ENCODE data around the gene ZNF22.

GRCh38 chr10:45015590-45015989 lies 14.9 kb downstream of the ZNF22 start:
- TF ChIP-seq EZH2 (IDR thresholded peaks at IDR 0.05) (no peak), EZH2phosphoT487 (IDR thresholded peaks at IDR 0.05) (no peak)
- TF ChIP-seq, protein P1, sequence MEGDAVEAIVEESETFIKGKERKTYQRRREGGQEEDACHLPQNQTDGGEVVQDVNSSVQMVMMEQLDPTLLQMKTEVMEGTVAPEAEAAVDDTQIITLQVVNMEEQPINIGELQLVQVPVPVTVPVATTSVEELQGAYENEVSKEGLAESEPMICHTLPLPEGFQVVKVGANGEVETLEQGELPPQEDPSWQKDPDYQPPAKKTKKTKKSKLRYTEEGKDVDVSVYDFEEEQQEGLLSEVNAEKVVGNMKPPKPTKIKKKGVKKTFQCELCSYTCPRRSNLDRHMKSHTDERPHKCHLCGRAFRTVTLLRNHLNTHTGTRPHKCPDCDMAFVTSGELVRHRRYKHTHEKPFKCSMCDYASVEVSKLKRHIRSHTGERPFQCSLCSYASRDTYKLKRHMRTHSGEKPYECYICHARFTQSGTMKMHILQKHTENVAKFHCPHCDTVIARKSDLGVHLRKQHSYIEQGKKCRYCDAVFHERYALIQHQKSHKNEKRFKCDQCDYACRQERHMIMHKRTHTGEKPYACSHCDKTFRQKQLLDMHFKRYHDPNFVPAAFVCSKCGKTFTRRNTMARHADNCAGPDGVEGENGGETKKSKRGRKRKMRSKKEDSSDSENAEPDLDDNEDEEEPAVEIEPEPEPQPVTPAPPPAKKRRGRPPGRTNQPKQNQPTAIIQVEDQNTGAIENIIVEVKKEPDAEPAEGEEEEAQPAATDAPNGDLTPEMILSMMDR (IDR thresholded peaks at IDR 0.05) = no peak
